Activated naive CD8-positive, alpha-beta T cell treated with anti-CD3 and anti-CD28 coated beads, Interleukin-2, amount 50 U/mL, for 16 hours (primary cell): ENCODE measurements around the gene FCRLA.

Experiments
- DNase-seq: peaks from one replicate; pipeline ENCODE4 v3.0.0-alpha.2; 2020; ENCODE audit warnings: low read depth, low spot score

FCRLA gene

GRCh38 chr1:161731981-161732718 is 25.1 kb downstream of the FCRLA start:
- DNase-seq, result no peak

- no peak for DNase-seq
Observed at GRCh38 chr1:161733526-161733925, 26.5 kb downstream of the FCRLA start.

GRCh38 chr1:161735837-161736236 is 28.8 kb downstream of the FCRLA start:
- DNase-seq, result no peak

- DNase-seq, result no peak
Observed at GRCh38 chr1:161736335-161736969, 29.4 kb downstream of the FCRLA start.

- DNase-seq, result no peak
Observed at GRCh38 chr1:161737625-161738024, 30.6 kb downstream of the FCRLA start.

GRCh38 chr1:161738627-161739287 is 31.7 kb downstream of the FCRLA start:
- no peak for DNase-seq

- no peak for DNase-seq
Observed at GRCh38 chr1:161739865-161740566, 33.0 kb downstream of the FCRLA start.

GRCh38 chr1:161740921-161741320 is 33.9 kb downstream of the FCRLA start:
- no peak for DNase-seq

- no peak for DNase-seq
Observed at GRCh38 chr1:161743231-161743630, 36.2 kb downstream of the FCRLA start.

GRCh38 chr1:161747801-161748200 is 40.8 kb downstream of the FCRLA start:
- DNase-seq, result no peak

- DNase-seq, result peak; percentile 74
Observed at GRCh38 chr1:161749509-161750407, 42.7 kb downstream of the FCRLA start, which contains the start of gene DUSP12. Gene DUSP12 (plus strand): TSS chr1:161749786. CDS start chr1:161749802, 16 bp downstream.

- DNase-seq, result no peak
Observed at GRCh38 chr1:161763522-161764098, 56.6 kb downstream of the FCRLA start.
